Measurements from ENCODE around the gene CTSE. TPM values are rescaled to one million over a fixed set of nuclear protein-coding genes. Genes with fewer than 3 reads are reported as not detected.
"Not testable (repeated sequence)": the region's sequence is repeated elsewhere in the genome, so short reads cannot be mapped to it uniquely, and the experiment has no call there.

CTSE gene
- total and polyA plus RNA-seq, 9 donors, result 0.13 to 1.1 (median 0.80) TPM; not detected in 4

DNA sequence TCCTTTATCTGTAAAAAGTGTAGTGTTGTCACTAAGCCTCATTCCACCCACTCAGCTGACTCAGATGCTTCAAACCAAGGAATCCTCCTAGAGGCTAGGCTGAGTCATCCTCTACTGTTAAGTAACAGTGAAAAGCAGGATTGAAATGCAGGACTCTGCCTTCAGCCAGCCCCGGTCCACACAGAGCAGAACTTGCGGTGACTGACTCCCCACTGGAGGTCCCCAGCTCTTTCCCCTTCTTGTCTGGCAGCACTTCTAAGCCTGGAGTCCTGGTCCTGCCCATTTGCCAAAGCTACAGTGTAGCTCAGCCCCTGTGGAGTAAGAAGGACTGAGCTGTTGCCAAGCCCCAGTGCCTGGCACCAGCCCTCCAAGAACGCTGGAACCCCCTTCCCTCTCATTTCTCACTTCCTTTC is 22.2 kb downstream of the CTSE start:
- no peaks in the 10 kb centered on the region for H3K36me3 ChIP-seq
- TF ChIP-seq POLR2A (IDR thresholded peaks at IDR 0.05), result no peak
- no peak for TF ChIP-seq EP300 (IDR thresholded peaks at IDR 0.05)
- TF ChIP-seq, protein P1, sequence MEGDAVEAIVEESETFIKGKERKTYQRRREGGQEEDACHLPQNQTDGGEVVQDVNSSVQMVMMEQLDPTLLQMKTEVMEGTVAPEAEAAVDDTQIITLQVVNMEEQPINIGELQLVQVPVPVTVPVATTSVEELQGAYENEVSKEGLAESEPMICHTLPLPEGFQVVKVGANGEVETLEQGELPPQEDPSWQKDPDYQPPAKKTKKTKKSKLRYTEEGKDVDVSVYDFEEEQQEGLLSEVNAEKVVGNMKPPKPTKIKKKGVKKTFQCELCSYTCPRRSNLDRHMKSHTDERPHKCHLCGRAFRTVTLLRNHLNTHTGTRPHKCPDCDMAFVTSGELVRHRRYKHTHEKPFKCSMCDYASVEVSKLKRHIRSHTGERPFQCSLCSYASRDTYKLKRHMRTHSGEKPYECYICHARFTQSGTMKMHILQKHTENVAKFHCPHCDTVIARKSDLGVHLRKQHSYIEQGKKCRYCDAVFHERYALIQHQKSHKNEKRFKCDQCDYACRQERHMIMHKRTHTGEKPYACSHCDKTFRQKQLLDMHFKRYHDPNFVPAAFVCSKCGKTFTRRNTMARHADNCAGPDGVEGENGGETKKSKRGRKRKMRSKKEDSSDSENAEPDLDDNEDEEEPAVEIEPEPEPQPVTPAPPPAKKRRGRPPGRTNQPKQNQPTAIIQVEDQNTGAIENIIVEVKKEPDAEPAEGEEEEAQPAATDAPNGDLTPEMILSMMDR (IDR thresholded peaks at IDR 0.05), result no peak
- no peaks in the 10 kb centered on the region for H3K9me3 ChIP-seq
- no peak for DNase-seq
- no peak overlapping the region for H3K4me3 ChIP-seq
- peaks cover 11% of the 10 kb centered on the region for H3K4me1 ChIP-seq (ENCODE audit: insufficient read depth)
- 16 to 33% (median 20%) methylated on average over 3 of the region's 3 CpGs for WGBS, 3 donors
- no peaks in the 10 kb centered on the region for H3K27me3 ChIP-seq
- no peak overlapping the region for H3K27ac ChIP-seq
- intact Hi-C loops (cut with DNase I), result no loop called here

DNA sequence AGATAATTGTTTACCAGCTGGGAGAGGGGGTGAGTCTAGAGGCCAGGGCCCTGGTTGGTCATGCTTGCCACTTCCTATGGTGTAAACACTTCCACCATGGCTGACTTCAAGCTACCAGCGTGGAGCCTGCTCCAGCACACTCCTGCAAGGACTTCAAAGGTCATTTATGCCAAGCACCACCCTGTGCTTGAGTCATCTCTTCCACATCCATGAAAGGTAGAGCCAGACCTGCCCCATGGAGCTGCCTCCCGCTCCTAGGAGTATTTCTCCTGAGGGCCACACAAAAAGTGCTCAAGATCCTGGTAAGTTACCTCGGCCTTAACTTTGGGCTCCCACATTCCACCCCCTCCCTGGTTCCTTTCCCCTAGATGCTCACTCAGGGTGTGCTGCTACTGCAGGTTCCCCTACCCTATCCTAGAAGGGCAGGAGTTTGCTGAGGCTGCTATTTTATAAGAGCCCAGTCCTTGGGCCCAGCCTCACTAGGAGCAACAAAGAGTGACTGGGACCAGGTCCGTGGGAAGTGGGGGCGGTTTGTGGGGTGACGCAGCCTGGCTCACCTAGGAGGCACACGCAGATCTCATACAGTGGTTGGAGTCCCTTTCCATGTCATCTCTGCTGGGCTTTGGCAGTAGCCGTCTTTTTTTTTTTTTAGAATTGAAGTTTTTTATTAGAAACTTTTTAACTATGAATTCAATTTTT is 22.9 kb downstream of the CTSE start:
- Histone ChIP-seq H3K27ac (no peak overlapping the region), H3K4me1 (ENCODE audit: insufficient read depth) (peaks cover 11% of the 10 kb centered on the region), H3K9me3 (no peaks in the 10 kb centered on the region), H3K27me3 (no peaks in the 10 kb centered on the region), H3K4me3 (no peak overlapping the region), H3K36me3 (no peaks in the 10 kb centered on the region)
- TF ChIP-seq, protein P1 (IDR thresholded peaks at IDR 0.05), result no peak
- no peak for TF ChIP-seq POLR2A (IDR thresholded peaks at IDR 0.05)
- TF ChIP-seq EP300 (IDR thresholded peaks at IDR 0.05), result no peak
- DNase-seq, result no peak
- 69 to 80% (median 74%) methylated on average over 8 of the region's 8 CpGs for WGBS, 3 donors
- intact Hi-C loops (cut with DNase I), result no loop called here

DNA sequence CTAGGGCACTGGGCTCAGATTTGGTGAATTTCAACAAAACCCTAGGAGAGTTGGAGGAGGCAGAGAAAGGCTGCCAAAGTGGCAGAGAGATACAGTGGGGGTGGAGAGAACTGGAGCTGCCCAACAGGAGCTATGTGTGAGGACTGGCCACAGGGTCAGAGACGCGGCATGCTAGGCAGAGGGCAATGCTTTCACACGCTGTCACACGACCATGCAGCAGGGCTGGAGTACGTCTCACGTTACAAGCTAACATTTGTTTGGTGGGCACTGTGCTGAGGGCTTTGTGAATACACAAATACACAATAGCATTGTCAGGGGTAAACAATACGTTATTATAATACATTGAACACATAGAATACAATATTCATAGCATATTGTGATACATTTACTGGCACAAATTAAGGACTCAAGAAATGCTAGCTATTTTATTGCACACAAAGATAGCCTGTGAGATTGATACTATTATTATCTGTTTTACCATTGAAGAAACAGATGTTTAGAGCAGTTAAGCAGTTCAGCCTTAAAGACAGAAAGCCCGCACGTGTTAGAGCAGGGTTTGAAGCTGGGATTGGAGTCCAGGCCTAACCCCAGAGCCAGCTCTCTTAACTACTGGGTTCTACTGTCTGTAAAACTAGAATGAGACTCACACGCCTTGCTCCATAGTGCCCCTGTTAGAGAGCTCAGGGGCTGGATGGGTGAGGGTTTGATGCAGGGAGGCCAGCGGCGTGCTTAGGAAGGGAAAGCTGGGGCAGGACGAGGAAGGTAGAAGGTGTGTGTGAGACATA is 25.0 kb downstream of the CTSE start:
- DNase-seq, result no peak
- H3K9me3 ChIP-seq, result no peaks in the 10 kb centered on the region
- H3K27ac ChIP-seq, result no peak overlapping the region
- H3K27me3 ChIP-seq, result no peaks in the 10 kb centered on the region
- no peak overlapping the region for H3K4me3 ChIP-seq
- peaks cover 8% of the 10 kb centered on the region for H3K4me1 ChIP-seq (ENCODE audit: insufficient read depth)
- 82 to 90% (median 88%) methylated on average over 13 of the region's 13 CpGs for WGBS, 3 donors
- intact Hi-C loops (cut with DNase I), result no loop called here
- TF ChIP-seq, protein P1 (IDR thresholded peaks at IDR 0.05), result no peak
- TF ChIP-seq EP300 (IDR thresholded peaks at IDR 0.05) (no peak), POLR2A (IDR thresholded peaks at IDR 0.05) (no peak)
- H3K36me3 ChIP-seq, result no peaks in the 10 kb centered on the region

DNA sequence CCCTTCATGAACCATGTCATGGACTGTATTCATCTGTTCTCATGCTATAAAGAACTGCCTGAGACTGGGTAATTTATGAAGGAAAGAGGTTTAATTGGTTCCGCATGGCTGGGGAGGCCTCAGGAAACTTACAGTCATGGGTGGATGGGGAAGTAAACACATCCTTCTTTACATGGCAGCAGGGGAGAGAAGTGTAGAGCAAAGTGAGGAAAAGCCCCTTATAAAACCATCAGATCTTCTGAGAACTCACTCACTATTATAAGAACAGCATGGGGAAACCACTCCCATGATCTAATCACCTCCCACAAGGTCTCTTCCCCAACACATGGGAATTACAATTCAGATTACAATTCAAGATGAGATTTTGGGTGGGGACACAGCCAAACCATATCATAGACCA is 27.1 kb downstream of the CTSE start:
- intact Hi-C loops (cut with DNase I); H3K27ac ChIP-seq; H3K36me3 ChIP-seq; DNase-seq; H3K27me3 ChIP-seq; H3K4me3 ChIP-seq; H3K4me1 ChIP-seq (ENCODE audit: insufficient read depth); H3K9me3 ChIP-seq: not testable (repeated sequence)
- WGBS, 3 donors, result 88 to 100% (median 97%) methylated on average over 1 of the region's 1 CpG

DNA sequence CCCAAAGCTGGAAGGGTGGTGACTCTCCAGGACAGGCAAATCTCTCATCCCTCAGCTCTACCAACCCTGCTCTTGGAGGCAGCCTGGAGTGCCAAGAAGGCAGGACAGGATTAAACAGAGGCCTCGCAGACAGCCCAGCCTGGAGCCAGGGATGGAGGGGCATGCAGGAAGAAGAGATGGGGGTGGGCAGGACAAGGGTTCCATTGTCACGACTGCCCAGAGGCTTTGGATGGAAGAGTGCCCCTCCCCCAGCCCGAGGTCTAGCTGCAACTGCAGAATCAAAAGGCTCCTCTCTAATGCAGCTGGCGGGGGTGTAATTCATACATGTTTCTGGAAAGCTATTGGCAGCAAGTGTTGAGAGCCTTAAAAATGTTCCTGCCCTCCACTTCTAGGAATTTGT is 29.3 kb downstream of the CTSE start:
- intact Hi-C loops (cut with DNase I), result no loop called here
- no peak for TF ChIP-seq EP300 (IDR thresholded peaks at IDR 0.05)
- TF ChIP-seq, protein P1 (IDR thresholded peaks at IDR 0.05), result no peak
- no peak for TF ChIP-seq POLR2A (IDR thresholded peaks at IDR 0.05)
- H3K4me3 ChIP-seq, result no peak overlapping the region
- WGBS, 3 donors, result 45 to 56% (median 51%) methylated on average over 4 of the region's 4 CpGs
- H3K9me3 ChIP-seq, result no peaks in the 10 kb centered on the region
- H3K27ac ChIP-seq, result no peak overlapping the region
- H3K36me3 ChIP-seq, result no peaks in the 10 kb centered on the region
- no peaks in the 10 kb centered on the region for H3K27me3 ChIP-seq
- no peak for DNase-seq
- H3K4me1 ChIP-seq (ENCODE audit: insufficient read depth), result no peaks in the 10 kb centered on the region

All from ovary (tissue), 9 donors.